HG02981 (cell line): Measurements from ENCODE around the gene ADAMTS10.
"Not testable (repeated sequence)": the region's sequence is repeated elsewhere in the genome, so short reads cannot be mapped to it uniquely, and the experiment has no call there.

Source experiments
- ATAC-seq: cut with Tn5 transposase; IDR thresholded peaks from one replicate; pipeline ENCODE4 v1.9.1; 2021; ENCODE audit warnings: mild to moderate bottlenecking, moderate library complexity; ENCODE audit not compliant: unreplicated experiment

The ADAMTS10 gene

GRCh38 chr19:8566855-8567254 lies 43.7 kb downstream of the ADAMTS10 start:
- ATAC-seq = no peak

GRCh38 chr19:8564866-8565265 lies 45.6 kb downstream of the ADAMTS10 start:
- not testable (repeated sequence) for ATAC-seq

GRCh38 chr19:8561075-8561764 lies 49.3 kb downstream of the ADAMTS10 start:
- ATAC-seq = no peak

- no peak for ATAC-seq
Measured at GRCh38 chr19:8558325-8558724, 52.2 kb downstream of the ADAMTS10 start.

- no peak for ATAC-seq
Measured at GRCh38 chr19:8557642-8558238, 52.8 kb downstream of the ADAMTS10 start.

GRCh38 chr19:8553729-8554128 lies 56.8 kb downstream of the ADAMTS10 start:
- not testable (repeated sequence) for ATAC-seq

GRCh38 chr19:8552810-8553209 lies 57.7 kb downstream of the ADAMTS10 start:
- ATAC-seq = no peak

- no peak for ATAC-seq
Measured at GRCh38 chr19:8550070-8550469, 60.4 kb downstream of the ADAMTS10 start.

GRCh38 chr19:8545743-8546142 lies 64.8 kb downstream of the ADAMTS10 start:
- no peak for ATAC-seq

- no peak for ATAC-seq
Measured at GRCh38 chr19:8544168-8544567, 66.3 kb downstream of the ADAMTS10 start.

- ATAC-seq = no peak
Measured at GRCh38 chr19:8539621-8540149, 70.8 kb downstream of the ADAMTS10 start.

GRCh38 chr19:8537099-8537498 lies 73.4 kb downstream of the ADAMTS10 start:
- no peak for ATAC-seq

- no peak for ATAC-seq
Measured at GRCh38 chr19:8536282-8536681, 74.2 kb downstream of the ADAMTS10 start.

- no peak for ATAC-seq
Measured at GRCh38 chr19:8532225-8532624, 78.3 kb downstream of the ADAMTS10 start.

- no peak for ATAC-seq
Measured at GRCh38 chr19:8531470-8531869, 79.0 kb downstream of the ADAMTS10 start.
